IMR-90 (cell line): ENCODE measurements around the gene TTLL9. TPM values are rescaled to one million over a fixed set of nuclear protein-coding genes. Genes with fewer than 3 reads are reported as not detected.

Experiments
- ATAC-seq: fragments of 200-7000 bp; cut with Tn5 transposase; 2 replicates; pipeline ENCODE4 v1.9.1; 2020; ENCODE audit warnings: low read depth, mild to moderate bottlenecking, moderate library complexity
- BruUV-seq: library from RNA; stranded (reverse); fragments of 400-500 nt; replicated peaks from 2 replicates; lab custom pipeline; 2021; lab: Mats Ljungman, UMichigan
- CTCF ChIA-PET: fragments of 300-600 bp; formaldehyde crosslinking; extraction: SDS; loops from one replicate; lab custom pipeline; 2021; ENCODE audit warnings: antibody characterized with exemption; lab: Yijun Ruan, JAX
- POLR2A ChIA-PET: fragments of 300-600 bp; sonication (Branson Sonifier 250); formaldehyde crosslinking; loops from one replicate; lab custom pipeline; 2022; ENCODE audit warnings: antibody characterized with exemption; ENCODE audit not compliant: unreplicated experiment; lab: Charles Lee
- DNase-seq: peaks from one replicate; pipeline ENCODE4 v3.0.0; 2013
- H2AFZ ChIP-seq: replicated peaks from 2 replicates; pipeline ENCODE3; 2013; ENCODE audit warnings: low read length, mild to moderate bottlenecking; ENCODE audit not compliant: poor library complexity
- H2AK5ac ChIP-seq: 2 replicates; pipeline ENCODE4 v1.6.1; 2013; ENCODE audit warnings: low read depth, low read length, inconsistent platforms
- H2AK9ac ChIP-seq: replicated peaks from 2 replicates; pipeline ENCODE3; 2013; ENCODE audit warnings: mild to moderate bottlenecking, low read depth, low read length, moderate library complexity; ENCODE audit not compliant: poor library complexity
- H2BK120ac ChIP-seq: 2 replicates; pipeline ENCODE4 v1.6.1; 2013; ENCODE audit warnings: low read depth, low read length, inconsistent platforms
- H2BK15ac ChIP-seq: 3 replicates; pipeline ENCODE4 v1.6.1; 2013; ENCODE audit warnings: low read depth, low read length, inconsistent platforms
- H2BK20ac ChIP-seq: 2 replicates; pipeline ENCODE4 v1.6.1; 2013; ENCODE audit warnings: low read depth, mild to moderate bottlenecking, inconsistent platforms, low read length, moderate library complexity
- H2BK5ac ChIP-seq: 2 replicates; pipeline ENCODE4 v1.6.1; 2013; ENCODE audit warnings: mild to moderate bottlenecking, low read depth, low read length, inconsistent platforms; ENCODE audit not compliant: poor library complexity, severe bottlenecking
- H3K14ac ChIP-seq: replicated peaks from 2 replicates; pipeline ENCODE4 v1.6.1; 2013; ENCODE audit warnings: low read depth, low read length, inconsistent platforms
- H3K18ac ChIP-seq: 2 replicates; pipeline ENCODE4 v1.6.1; 2013; ENCODE audit warnings: low read depth, low read length, control low read depth
- H3K23ac ChIP-seq: 2 replicates; pipeline ENCODE4 v1.6.1; 2013; ENCODE audit warnings: low read depth, low read length, inconsistent platforms
- H3K27ac ChIP-seq: 2 replicates; pipeline ENCODE4 v1.5.1; 2013; ENCODE audit warnings: mild to moderate bottlenecking, control low read depth, low read length; ENCODE audit not compliant: insufficient read depth
- H3K27me3 ChIP-seq: 2 replicates; pipeline ENCODE4 v1.6.1; 2013; ENCODE audit warnings: low read length; ENCODE audit not compliant: control insufficient read depth, insufficient read depth
- H3K36me3 ChIP-seq: 2 replicates; pipeline ENCODE4 v1.6.1; 2013; ENCODE audit warnings: low read length, mixed read lengths; ENCODE audit not compliant: control insufficient read depth, insufficient read depth
- H3K4ac ChIP-seq: 2 replicates; pipeline ENCODE4 v1.6.1; 2013; ENCODE audit warnings: low read depth, low read length, inconsistent platforms
- H3K4me1 ChIP-seq: 2 replicates; pipeline ENCODE4 v1.6.1; 2013; ENCODE audit warnings: low read length, mixed read lengths; ENCODE audit not compliant: control insufficient read depth, insufficient read depth
- H3K4me2 ChIP-seq: 2 replicates; pipeline ENCODE4 v1.6.1; 2013; ENCODE audit warnings: low read depth, mild to moderate bottlenecking, control low read depth, low read length, moderate library complexity
- H3K4me3 ChIP-seq: 2 replicates; pipeline ENCODE4 v1.5.1; 2013; ENCODE audit warnings: low read depth, mild to moderate bottlenecking, control low read depth, low read length, moderate library complexity; ENCODE audit not compliant: insufficient read depth
- H3K56ac ChIP-seq: 2 replicates; pipeline ENCODE4 v1.6.1; 2013; ENCODE audit warnings: low read length, inconsistent platforms; ENCODE audit not compliant: insufficient read depth; ENCODE audit errors: extremely low read depth
- H3K79me1 ChIP-seq, 2 experiments: 2 replicates each; pipeline ENCODE4 v1.6.1; 2013; ENCODE audit warnings: low read length in 2 of 2, inconsistent platforms in 1 of 2, low read depth in 1 of 2
- H3K9ac ChIP-seq: 2 replicates; pipeline ENCODE4 v1.6.1; 2013; ENCODE audit warnings: low read depth, low read length, control low read depth
- H3K9me1 ChIP-seq: 2 replicates; pipeline ENCODE4 v1.6.1; 2013; ENCODE audit warnings: low read length, inconsistent platforms; ENCODE audit not compliant: insufficient read depth
- H3K9me3 ChIP-seq: 2 replicates; pipeline ENCODE4 v1.6.1; 2013; ENCODE audit warnings: low read length; ENCODE audit not compliant: control insufficient read depth, insufficient read depth
- H4K20me1 ChIP-seq: 2 replicates; pipeline ENCODE4 v1.6.1; 2013; ENCODE audit warnings: low read length, inconsistent platforms; ENCODE audit not compliant: insufficient read depth
- H4K5ac ChIP-seq: 2 replicates; pipeline ENCODE4 v1.6.1; 2013; ENCODE audit warnings: mild to moderate bottlenecking, low read depth, low read length, control low read depth
- H4K8ac ChIP-seq, 2 experiments: 2 replicates each; pipeline ENCODE4 v1.6.1; 2013; ENCODE audit warnings: low read depth in 2 of 2, low read length in 2 of 2, control low read depth in 1 of 2, inconsistent platforms in 1 of 2
- H4K91ac ChIP-seq: 2 replicates; pipeline ENCODE4 v1.6.1; 2013; ENCODE audit warnings: low read depth, low read length, inconsistent platforms; ENCODE audit not compliant: insufficient read depth
- BHLHE40 ChIP-seq: fragments of 150-350 bp; IDR thresholded peaks from 2 replicates; pipeline ENCODE4 v1.6.1; 2016; ENCODE audit warnings: mild to moderate bottlenecking, low read depth, low read length
- CEBPB ChIP-seq: IDR thresholded peaks from 2 replicates; pipeline ENCODE4 v1.6.1; 2012; ENCODE audit warnings: low read depth, low read length, improper control_type of control experiment
- CHD1 ChIP-seq: IDR thresholded peaks from 2 replicates; pipeline ENCODE4 v1.6.1; 2012; ENCODE audit warnings: low read depth, low read length, improper control_type of control experiment
- FOS ChIP-seq: fragments of 150-350 bp; IDR thresholded peaks from 2 replicates; pipeline ENCODE4 v1.6.1; 2016; ENCODE audit warnings: low read depth, low read length
- MAFK ChIP-seq: IDR thresholded peaks from 2 replicates; pipeline ENCODE4 v1.6.1; 2012; ENCODE audit warnings: low read depth, low read length, improper control_type of control experiment
- MAZ ChIP-seq: IDR thresholded peaks from 2 replicates; pipeline ENCODE4 v1.6.1; 2012; ENCODE audit warnings: low read depth, mild to moderate bottlenecking, low read length, improper control_type of control experiment, moderate library complexity, borderline replicate concordance
- MXI1 ChIP-seq: IDR thresholded peaks from 2 replicates; pipeline ENCODE4 v1.6.1; 2012; ENCODE audit warnings: low read depth, mild to moderate bottlenecking, low read length, moderate library complexity, borderline replicate concordance
- NFE2L2 ChIP-seq: fragments of 150-350 bp; IDR thresholded peaks from 2 replicates; pipeline ENCODE4 v1.6.1; 2016; ENCODE audit warnings: low read depth, mild to moderate bottlenecking, low read length
- POLR2A ChIP-seq: IDR thresholded peaks from 2 replicates; pipeline ENCODE4 v1.6.1; 2012; ENCODE audit warnings: mild to moderate bottlenecking, low read depth, low read length
- RAD21 ChIP-seq: IDR thresholded peaks from 2 replicates; pipeline ENCODE4 v1.6.1; 2012; ENCODE audit warnings: low read length, improper control_type of control experiment
- RCOR1 ChIP-seq: IDR thresholded peaks from 2 replicates; pipeline ENCODE4 v1.6.1; 2012; ENCODE audit warnings: mild to moderate bottlenecking, low read length, improper control_type of control experiment; ENCODE audit not compliant: insufficient replicate concordance
- RFX5 ChIP-seq: IDR thresholded peaks from 2 replicates; pipeline ENCODE4 v1.8.0; 2012; ENCODE audit warnings: low read depth, mild to moderate bottlenecking, low read length, moderate library complexity
- SMC3 ChIP-seq: fragments of 150-350 bp; IDR thresholded peaks from 2 replicates; pipeline ENCODE4 v1.6.1; 2016; ENCODE audit warnings: low read depth, mild to moderate bottlenecking, antibody characterized with exemption, low read length, moderate library complexity
- USF2 ChIP-seq: fragments of 150-350 bp; IDR thresholded peaks from 2 replicates; pipeline ENCODE4 v1.6.1; 2017; ENCODE audit warnings: mild to moderate bottlenecking, antibody characterized with exemption, low read length, low read depth
- WGBS, 2 experiments: methylation state at CpG; one replicate each; pipeline versions ENCODE4 v1.1.5 to v1.1.7; 2013; ENCODE audit warnings: missing lambda C conversion rate in 2 of 2; ENCODE audit not compliant: insufficient read length in 1 of 2; ENCODE audit errors: extremely low coverage in 2 of 2; 5-methylcytosine and 5-hydroxymethylcytosine counted together
- dilution Hi-C: fragments of 300-500 bp; cut with HindIII; formaldehyde crosslinking; loops from one replicate; pipeline ENCODE4 v1.14.3; 2018; ENCODE audit warnings: low sequenced_read_pairs; ENCODE audit not compliant: unreplicated experiment
- in situ Hi-C: fragments of 300-500 bp; cut with MboI; formaldehyde crosslinking; loops from 3 replicates; pipeline ENCODE4 v1.14.3; 2019; ENCODE audit warnings: low sequenced_read_pairs, inconsistent platforms, mixed read lengths
- intact Hi-C: fragments of 100-400 bp; cut with micrococcal nuclease; formaldehyde crosslinking; loops from 2 replicates; pipeline ENCODE4 v1.10.0; 2022
- polyA plus RNA-seq, 3 experiments: library from polyadenylated mRNA; depleted of rRNA; stranded (reverse); fragments of >200 nt; gene quantifications; 2 replicates each; pipeline ENCODE4 v1.2.3, GENCODE V29; 2012; ENCODE audit warnings: low replicate concordance in 1 of 3
- total RNA-seq: library from RNA; depleted of rRNA; stranded (reverse); fragments of >200 nt; gene quantifications from 2 replicates; pipeline ENCODE4 v1.2.3, GENCODE V29; 2012
- TF ChIP-seq, protein P1 (sequence below): fragments of 150-350 bp; IDR thresholded peaks from 2 replicates; pipeline ENCODE4 v1.6.1; 2016; ENCODE audit warnings: low read depth, mild to moderate bottlenecking, low read length, moderate library complexity, borderline replicate concordance
- TF ChIP-seq, protein P2 (sequence below): conservative IDR thresholded peaks from 2 replicates; pipeline ENCODE4 v1.5.1; 2012; ENCODE audit warnings: mild to moderate bottlenecking, low read depth, low read length, improper control_type of control experiment

Gene TTLL9
- total and polyA plus RNA-seq, 2 of the 4 experiments (the other 2 are of a cell fraction), result not detected

DNA sequence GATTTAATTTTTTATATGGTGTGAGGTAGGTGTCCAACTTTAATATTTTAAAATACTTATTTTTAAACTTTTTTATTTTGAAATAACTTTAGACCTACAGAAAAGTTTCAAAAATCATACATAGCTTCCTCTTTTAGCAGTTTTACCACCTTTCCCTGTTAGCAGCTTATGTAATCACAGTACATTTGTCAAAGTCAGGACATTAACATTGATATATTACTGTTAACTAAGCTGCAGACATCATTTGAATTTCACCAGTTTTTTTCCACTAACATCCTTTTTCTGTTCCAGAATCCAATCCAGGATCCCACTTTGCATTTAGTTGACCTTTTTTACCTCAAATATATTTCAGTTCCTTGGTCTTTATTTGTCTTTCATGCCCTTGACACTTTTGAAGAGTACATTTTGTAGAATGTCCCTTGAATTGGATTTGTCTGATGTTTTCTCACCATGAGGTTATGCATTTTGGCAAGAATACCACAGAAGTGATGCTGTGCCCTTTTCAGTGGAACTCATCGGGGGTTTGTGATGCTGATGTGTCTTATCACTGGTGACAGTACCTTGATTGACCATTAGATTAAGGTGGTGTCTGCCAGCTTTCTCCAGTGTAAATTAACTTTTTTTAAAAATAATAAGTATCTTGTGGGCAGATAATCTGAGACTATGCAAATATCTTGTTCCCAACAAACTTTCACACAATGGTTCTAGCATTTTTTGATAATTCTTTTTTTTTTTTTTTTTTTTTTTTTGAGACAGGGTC lies 33.4 kb downstream of the TTLL9 start:
- Histone ChIP-seq H3K18ac (no peak overlapping the region), H2BK15ac (no peak overlapping the region), H2AFZ (no peak overlapping the region), H3K36me3 (no peaks in the 10 kb centered on the region), H4K91ac (no peak overlapping the region), H3K4me2 (no peak overlapping the region), H3K4ac (no peak overlapping the region), H2BK20ac (no peak overlapping the region), H4K20me1 (no peaks in the 10 kb centered on the region), H3K23ac (no peak overlapping the region), H2AK5ac (no peak overlapping the region), H3K9me3 (no peaks in the 10 kb centered on the region), H3K9me1 (no peaks in the 10 kb centered on the region; the same call in 1 of the 2 replicates), H3K56ac (no peak overlapping the region), H2AK9ac (no peak overlapping the region), H4K5ac (no peak overlapping the region), H2BK5ac (no peak overlapping the region), H4K8ac (no peak overlapping the region), H3K27ac (no peak overlapping the region), H3K27me3 (peaks cover 15% of the 10 kb centered on the region), H3K4me1 (no peaks in the 10 kb centered on the region), H3K14ac (no peak overlapping the region), H3K9ac (no peak overlapping the region), H3K4me3 (no peak overlapping the region), H3K79me1 (no peaks in the 10 kb centered on the region), H2BK120ac (no peak overlapping the region)
- no peak for ATAC-seq
- no CpG with 5 or more reads among the region's 1 CpG for WGBS, 2 experiments
- dilution Hi-C loops (no loop called here), intact Hi-C loops (no loop called here), in situ Hi-C loops (no loop called here)
- TF ChIP-seq FOS (no peak), NFE2L2 (no peak), CEBPB (no peak), MAZ (no peak), MAFK (no peak), SMC3 (no peak), RFX5 (no peak), USF2 (no peak), CHD1 (no peak), MXI1 (no peak), POLR2A (no peak), RAD21 (no peak), RCOR1 (no peak), BHLHE40 (no peak)
- TF ChIP-seq, protein P1, sequence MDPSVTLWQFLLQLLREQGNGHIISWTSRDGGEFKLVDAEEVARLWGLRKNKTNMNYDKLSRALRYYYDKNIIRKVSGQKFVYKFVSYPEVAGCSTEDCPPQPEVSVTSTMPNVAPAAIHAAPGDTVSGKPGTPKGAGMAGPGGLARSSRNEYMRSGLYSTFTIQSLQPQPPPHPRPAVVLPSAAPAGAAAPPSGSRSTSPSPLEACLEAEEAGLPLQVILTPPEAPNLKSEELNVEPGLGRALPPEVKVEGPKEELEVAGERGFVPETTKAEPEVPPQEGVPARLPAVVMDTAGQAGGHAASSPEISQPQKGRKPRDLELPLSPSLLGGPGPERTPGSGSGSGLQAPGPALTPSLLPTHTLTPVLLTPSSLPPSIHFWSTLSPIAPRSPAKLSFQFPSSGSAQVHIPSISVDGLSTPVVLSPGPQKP, result no peak
- TF ChIP-seq, protein P2, sequence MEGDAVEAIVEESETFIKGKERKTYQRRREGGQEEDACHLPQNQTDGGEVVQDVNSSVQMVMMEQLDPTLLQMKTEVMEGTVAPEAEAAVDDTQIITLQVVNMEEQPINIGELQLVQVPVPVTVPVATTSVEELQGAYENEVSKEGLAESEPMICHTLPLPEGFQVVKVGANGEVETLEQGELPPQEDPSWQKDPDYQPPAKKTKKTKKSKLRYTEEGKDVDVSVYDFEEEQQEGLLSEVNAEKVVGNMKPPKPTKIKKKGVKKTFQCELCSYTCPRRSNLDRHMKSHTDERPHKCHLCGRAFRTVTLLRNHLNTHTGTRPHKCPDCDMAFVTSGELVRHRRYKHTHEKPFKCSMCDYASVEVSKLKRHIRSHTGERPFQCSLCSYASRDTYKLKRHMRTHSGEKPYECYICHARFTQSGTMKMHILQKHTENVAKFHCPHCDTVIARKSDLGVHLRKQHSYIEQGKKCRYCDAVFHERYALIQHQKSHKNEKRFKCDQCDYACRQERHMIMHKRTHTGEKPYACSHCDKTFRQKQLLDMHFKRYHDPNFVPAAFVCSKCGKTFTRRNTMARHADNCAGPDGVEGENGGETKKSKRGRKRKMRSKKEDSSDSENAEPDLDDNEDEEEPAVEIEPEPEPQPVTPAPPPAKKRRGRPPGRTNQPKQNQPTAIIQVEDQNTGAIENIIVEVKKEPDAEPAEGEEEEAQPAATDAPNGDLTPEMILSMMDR, result no peak
- POLR2A ChIA-PET, result no interaction called here
- no peak for DNase-seq
- BruUV-seq, result no TSS peak
- CTCF ChIA-PET, result no interaction called here
